C4-2B (cell line): Measurements from ENCODE around the gene PTCH2.

ENCODE experiments used
- ZFX ChIP-seq: fragments of 450-650 bp; IDR thresholded peaks from 2 replicates; pipeline ENCODE4 v1.6.1; 2017
- TF ChIP-seq, protein P1 (sequence below): fragments of 450-650 bp; conservative IDR thresholded peaks from 2 replicates; pipeline ENCODE4 v1.5.1; 2017; ENCODE audit warnings: mild to moderate bottlenecking

DNA sequence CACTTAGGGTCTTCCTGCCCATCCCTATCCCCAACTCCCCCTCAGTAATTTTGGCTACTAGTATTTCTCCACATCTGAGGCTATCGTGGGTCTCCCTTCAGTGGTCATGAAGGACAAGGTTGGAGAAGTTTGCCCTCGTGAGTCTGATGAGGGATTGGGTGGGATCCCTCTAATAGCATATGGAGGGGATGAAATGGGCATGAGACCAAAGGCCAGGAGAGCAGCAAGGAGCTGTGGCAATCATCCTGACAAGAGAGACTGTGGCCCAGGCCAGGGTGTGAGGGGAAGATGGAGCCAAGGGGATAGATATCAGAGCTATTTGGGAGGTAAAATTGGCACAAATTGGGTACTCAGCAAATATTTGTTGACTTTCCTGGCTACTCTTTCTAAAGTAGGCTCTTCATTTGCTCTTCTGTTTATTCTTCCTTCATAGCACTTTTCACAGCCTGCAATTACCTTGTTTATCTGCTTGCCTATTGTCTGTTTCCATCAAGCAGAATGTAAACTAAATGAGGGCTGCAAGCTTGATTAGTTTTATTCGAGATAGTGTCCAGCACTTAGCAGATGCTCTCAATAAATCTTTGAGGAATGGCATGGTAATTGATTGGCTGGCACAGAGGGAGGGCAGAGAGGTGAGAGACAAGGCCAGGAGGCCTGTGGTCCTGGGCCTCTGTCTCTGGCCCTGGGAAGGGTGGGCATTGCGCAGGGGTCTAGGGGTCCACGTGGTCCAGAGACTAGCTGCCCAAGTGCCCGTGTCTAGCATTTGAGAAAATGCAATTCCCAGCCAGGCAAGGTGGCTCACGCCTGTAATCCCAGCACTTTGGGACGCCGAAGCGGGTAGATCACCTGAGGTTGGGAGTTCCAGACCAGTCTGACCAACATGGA lies 44.3 kb downstream of the PTCH2 start:
- TF ChIP-seq, protein P1, sequence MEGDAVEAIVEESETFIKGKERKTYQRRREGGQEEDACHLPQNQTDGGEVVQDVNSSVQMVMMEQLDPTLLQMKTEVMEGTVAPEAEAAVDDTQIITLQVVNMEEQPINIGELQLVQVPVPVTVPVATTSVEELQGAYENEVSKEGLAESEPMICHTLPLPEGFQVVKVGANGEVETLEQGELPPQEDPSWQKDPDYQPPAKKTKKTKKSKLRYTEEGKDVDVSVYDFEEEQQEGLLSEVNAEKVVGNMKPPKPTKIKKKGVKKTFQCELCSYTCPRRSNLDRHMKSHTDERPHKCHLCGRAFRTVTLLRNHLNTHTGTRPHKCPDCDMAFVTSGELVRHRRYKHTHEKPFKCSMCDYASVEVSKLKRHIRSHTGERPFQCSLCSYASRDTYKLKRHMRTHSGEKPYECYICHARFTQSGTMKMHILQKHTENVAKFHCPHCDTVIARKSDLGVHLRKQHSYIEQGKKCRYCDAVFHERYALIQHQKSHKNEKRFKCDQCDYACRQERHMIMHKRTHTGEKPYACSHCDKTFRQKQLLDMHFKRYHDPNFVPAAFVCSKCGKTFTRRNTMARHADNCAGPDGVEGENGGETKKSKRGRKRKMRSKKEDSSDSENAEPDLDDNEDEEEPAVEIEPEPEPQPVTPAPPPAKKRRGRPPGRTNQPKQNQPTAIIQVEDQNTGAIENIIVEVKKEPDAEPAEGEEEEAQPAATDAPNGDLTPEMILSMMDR: no peak
- TF ChIP-seq ZFX: no peak
